Ovary (tissue), 3 donors: ENCODE results near the gene CPVL.

Experiments used
- EP300 ChIP-seq: sonication (generic); formaldehyde crosslinking; IDR thresholded peaks from one replicate; pipeline ENCODE4 v1.6.1; 2017; ENCODE audit warnings: antibody characterized with exemption
- POLR2A ChIP-seq: fragments of 450-650 bp; IDR thresholded peaks from one replicate; pipeline ENCODE4 v1.6.1; 2017; ENCODE audit warnings: antibody characterized with exemption, mild to moderate bottlenecking, moderate library complexity
- TF ChIP-seq, protein P1 (sequence below), 3 donors: fragments of 450-650 bp in 2 of 3; fragments of 200-600 bp in 1 of 3; IDR thresholded peaks; one replicate each; pipeline versions ENCODE4 v1.5.1 to v1.8.0; 2016 to 2022; ENCODE audit warnings: antibody characterized with exemption in 3 of 3, mild to moderate bottlenecking in 1 of 3
- donor health status: DM: no; HTN: no; CAD: no.

DNA sequence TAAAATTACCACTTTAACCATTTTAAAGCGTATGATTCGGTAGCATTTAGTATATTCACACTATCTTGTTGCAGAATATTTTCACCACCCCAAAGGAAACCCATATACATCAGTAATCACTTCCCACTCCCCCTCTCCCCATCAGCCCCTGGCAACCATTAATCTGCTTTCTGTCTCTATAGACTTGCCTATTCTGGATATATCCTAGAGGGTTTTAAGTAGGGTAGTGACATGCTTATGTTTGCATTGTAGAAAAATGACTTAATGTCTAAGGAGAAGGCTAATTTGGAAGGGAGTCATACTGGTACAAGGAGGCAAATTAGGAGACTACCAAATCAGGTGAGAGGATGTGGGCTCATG lies 145.6 kb downstream of the CPVL start:
- TF ChIP-seq, protein P1, sequence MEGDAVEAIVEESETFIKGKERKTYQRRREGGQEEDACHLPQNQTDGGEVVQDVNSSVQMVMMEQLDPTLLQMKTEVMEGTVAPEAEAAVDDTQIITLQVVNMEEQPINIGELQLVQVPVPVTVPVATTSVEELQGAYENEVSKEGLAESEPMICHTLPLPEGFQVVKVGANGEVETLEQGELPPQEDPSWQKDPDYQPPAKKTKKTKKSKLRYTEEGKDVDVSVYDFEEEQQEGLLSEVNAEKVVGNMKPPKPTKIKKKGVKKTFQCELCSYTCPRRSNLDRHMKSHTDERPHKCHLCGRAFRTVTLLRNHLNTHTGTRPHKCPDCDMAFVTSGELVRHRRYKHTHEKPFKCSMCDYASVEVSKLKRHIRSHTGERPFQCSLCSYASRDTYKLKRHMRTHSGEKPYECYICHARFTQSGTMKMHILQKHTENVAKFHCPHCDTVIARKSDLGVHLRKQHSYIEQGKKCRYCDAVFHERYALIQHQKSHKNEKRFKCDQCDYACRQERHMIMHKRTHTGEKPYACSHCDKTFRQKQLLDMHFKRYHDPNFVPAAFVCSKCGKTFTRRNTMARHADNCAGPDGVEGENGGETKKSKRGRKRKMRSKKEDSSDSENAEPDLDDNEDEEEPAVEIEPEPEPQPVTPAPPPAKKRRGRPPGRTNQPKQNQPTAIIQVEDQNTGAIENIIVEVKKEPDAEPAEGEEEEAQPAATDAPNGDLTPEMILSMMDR (IDR thresholded peaks at IDR 0.05): no peak
- TF ChIP-seq EP300: no peak
- TF ChIP-seq POLR2A: no peak
